Measurements from ENCODE around the gene SBNO2. TPM values are rescaled to one million over a fixed set of nuclear protein-coding genes. Genes with fewer than 3 reads are reported as not detected.

Gene SBNO2
- total and polyA plus RNA-seq, 2 donors (not counting 3 experiments of a cell fraction or from before 2014, with no cell fraction given), result 31.4 to 65.7 TPM

GRCh38 chr19:1076046-1076386 lies 98.1 kb downstream of the SBNO2 start:
- POLR2A ChIA-PET, result no interaction called here

More at GRCh38 chr19:1076046-1076386, 98.1 kb downstream of the SBNO2 start:
- no TSS peak for BruUV-seq (replicated peaks)
- H3K36me3 ChIP-seq (ENCODE audit: control insufficient read depth in 2 of 2, extremely low read depth in 1 of 2, insufficient read depth in 2 of 2, low read length in 2 of 2), result no peaks in the 10 kb centered on the region
- H3K4me3 ChIP-seq (replicated peaks in 1 of 3; ENCODE audit: insufficient read depth in 1 of 3, low read depth in 1 of 3, low read length in 3 of 3), result no peak overlapping the region
- no peaks in the 10 kb centered on the region for H3K27me3 ChIP-seq (ENCODE audit: control insufficient read depth in 2 of 2, insufficient read depth in 2 of 2, low read length in 2 of 2)
- TF ChIP-seq, protein P1, sequence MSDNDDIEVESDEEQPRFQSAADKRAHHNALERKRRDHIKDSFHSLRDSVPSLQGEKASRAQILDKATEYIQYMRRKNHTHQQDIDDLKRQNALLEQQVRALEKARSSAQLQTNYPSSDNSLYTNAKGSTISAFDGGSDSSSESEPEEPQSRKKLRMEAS (IDR thresholded peaks at IDR 0.05; ENCODE audit: insufficient read depth, insufficient read length), result no peak
- TF ChIP-seq POLR2AphosphoS5 (IDR thresholded peaks at IDR 0.05; ENCODE audit: insufficient read depth, low read depth, low read length), result no peak
- TF ChIP-seq EZH2 (IDR thresholded peaks at IDR 0.05; ENCODE audit: borderline replicate concordance, low read depth, low read length, severe bottlenecking), result no peak
- no peak for TF ChIP-seq CTCF (IDR thresholded peaks at IDR 0.05; ENCODE audit: extremely low read depth in 1 of 2, insufficient read depth in 1 of 2, low read depth in 1 of 2, low read length in 2 of 2)
- TF ChIP-seq POLR2A (IDR thresholded peaks at IDR 0.05; ENCODE audit: low read depth, low read length), result no peak
- no peak for TF ChIP-seq JUN (IDR thresholded peaks at IDR 0.05; ENCODE audit: borderline replicate concordance, insufficient read depth, insufficient read length, low read depth)
- TF ChIP-seq MYC (IDR thresholded peaks at IDR 0.05; ENCODE audit: low read depth, low read length), result no peak
- no peak for TF ChIP-seq GATA2 (IDR thresholded peaks at IDR 0.05; ENCODE audit: insufficient read depth, insufficient read length, low read depth, low read length)
- TF ChIP-seq FOS (IDR thresholded peaks at IDR 0.05; ENCODE audit: borderline replicate concordance, insufficient read depth, low read length), result no peak
- H4K20me1 ChIP-seq (replicated peaks; ENCODE audit: control insufficient read depth, extremely low read depth, insufficient read depth, low read length), result no peaks in the 10 kb centered on the region
- no peaks in the 10 kb centered on the region for H3K9me1 ChIP-seq (replicated peaks; ENCODE audit: control insufficient read depth, extremely low read depth, insufficient read depth, low read length)
- dilution Hi-C loops (cut with MboI; ENCODE audit: extremely low pct_ligation_motif_present, low sequenced_read_pairs) (no loop called here), intact Hi-C loops (cut with micrococcal nuclease) (no loop called here)
- H3K27ac ChIP-seq (ENCODE audit: insufficient read depth, low read depth, low read length), result no peak overlapping the region
- no peaks in the 10 kb centered on the region for H3K4me1 ChIP-seq (ENCODE audit: control insufficient read depth, extremely low read depth, insufficient read depth, low read length)
- CTCF ChIA-PET, result interaction anchor here (1.9 kb wide), 1 partner anchor 11 kb away, joined by 13 read pairs; no protein-coding TSS in a partner anchor
- H3K9ac ChIP-seq (replicated peaks; ENCODE audit: extremely low read depth, insufficient read depth, low read length), result no peak overlapping the region
- no peak overlapping the region for H3K4me2 ChIP-seq (ENCODE audit: insufficient read depth, low read length)
- no peak for DNase-seq (ENCODE audit: low read depth, low spot score)
- H3K79me2 ChIP-seq (ENCODE audit: control insufficient read depth, insufficient read depth, low read length), result no peaks in the 10 kb centered on the region
- no peaks in the 10 kb centered on the region for H3K9me3 ChIP-seq (replicated peaks; ENCODE audit: control insufficient read depth, insufficient read depth, low read length)
- no peak overlapping the region for H2AFZ ChIP-seq (ENCODE audit: low read depth, low read length)
- no peak for FAIRE-seq

Measured in endothelial cell of umbilical vein (primary cell).